Muscle layer of duodenum (tissue), 2 donors: ENCODE results near the gene TMEM254.
A peak's percentile ranks its signal among the peaks of the same experiment; 100 is the strongest.
"Not testable (repeated sequence)": the region's sequence is repeated elsewhere in the genome, so short reads cannot be mapped to it uniquely, and the experiment has no call there.

Experiments used
- H3K27ac ChIP-seq: one replicate; pipeline ENCODE4 v1.7.0; 2013; ENCODE audit warnings: mild to moderate bottlenecking, low read length
- H3K27me3 ChIP-seq: one replicate; pipeline ENCODE4 v1.7.0; 2013; ENCODE audit warnings: low read depth, mild to moderate bottlenecking, control low read depth, low read length
- H3K36me3 ChIP-seq, 2 donors: one replicate each; pipeline ENCODE4 v1.7.0; 2013; ENCODE audit warnings: low read length in 2 of 2, control low read depth in 1 of 2, mild to moderate bottlenecking in 1 of 2; ENCODE audit not compliant: insufficient read depth in 2 of 2, control insufficient read depth in 1 of 2
- H3K4me1 ChIP-seq, 2 donors: one replicate each; pipeline ENCODE4 v1.7.0; 2013; ENCODE audit warnings: low read length in 2 of 2, mild to moderate bottlenecking in 2 of 2, control low read depth in 1 of 2, moderate library complexity in 1 of 2; ENCODE audit not compliant: insufficient read depth in 2 of 2, control insufficient read depth in 1 of 2
- H3K4me3 ChIP-seq, 2 donors: one replicate each; pipeline ENCODE4 v1.7.0; 2013; ENCODE audit warnings: low read length in 2 of 2, low read depth in 1 of 2, mild to moderate bottlenecking in 1 of 2
- H3K9me3 ChIP-seq, 2 donors: one replicate each; pipeline ENCODE4 v1.7.0; 2013; ENCODE audit warnings: low read length in 2 of 2, control low read depth in 1 of 2, mild to moderate bottlenecking in 1 of 2; ENCODE audit not compliant: control insufficient read depth in 1 of 2
- donor health status: healthy.

Gene TMEM254

GRCh38 chr10:80079312-80079719 lies 851 bp downstream of the TMEM254 start:
- H3K9me3 ChIP-seq, result no peaks in the 10 kb centered on the region
- H3K4me3 ChIP-seq, result peak overlapping the region; percentile 80 to 96
- H3K36me3 ChIP-seq, result peaks cover 0 to 15% of the 10 kb centered on the region in 2 donors
- H3K4me1 ChIP-seq, result peaks cover 9 to 17% of the 10 kb centered on the region in 2 donors
- no peaks in the 10 kb centered on the region for H3K27me3 ChIP-seq
- H3K27ac ChIP-seq, result peak overlapping the region; percentile 88

GRCh38 chr10:80081026-80081425 lies 2.6 kb downstream of the TMEM254 start:
- H3K4me1 ChIP-seq, result peaks cover 9 to 17% of the 10 kb centered on the region in 2 donors
- peaks cover 0 to 22% of the 10 kb centered on the region in 2 donors for H3K36me3 ChIP-seq
- no peaks in the 10 kb centered on the region for H3K27me3 ChIP-seq
- H3K4me3 ChIP-seq, result no peak overlapping the region
- no peaks in the 10 kb centered on the region for H3K9me3 ChIP-seq
- H3K27ac ChIP-seq, result no peak overlapping the region

GRCh38 chr10:80081801-80082750 lies 3.6 kb downstream of the TMEM254 start:
- Histone ChIP-seq H3K4me3 (no peak overlapping the region), H3K4me1 (peaks cover 9 to 17% of the 10 kb centered on the region in 2 donors), H3K9me3 (no peaks in the 10 kb centered on the region), H3K36me3 (peaks cover 0 to 22% of the 10 kb centered on the region in 2 donors), H3K27ac (no peak overlapping the region), H3K27me3 (no peaks in the 10 kb centered on the region)

GRCh38 chr10:80090121-80090520 lies 11.7 kb downstream of the TMEM254 start:
- Histone ChIP-seq H3K4me1 (no peaks in the 10 kb centered on the region), H3K27ac (no peak overlapping the region), H3K27me3 (no peaks in the 10 kb centered on the region), H3K9me3 (no peaks in the 10 kb centered on the region), H3K4me3 (no peak overlapping the region), H3K36me3 (peaks cover 4 to 15% of the 10 kb centered on the region in 2 donors)

GRCh38 chr10:80094231-80094630 lies 15.8 kb downstream of the TMEM254 start:
- Histone ChIP-seq H3K36me3 (peaks cover 4 to 10% of the 10 kb centered on the region in 2 donors), H3K27ac (no peak overlapping the region), H3K4me1 (no peaks in the 10 kb centered on the region), H3K4me3 (no peak overlapping the region), H3K27me3 (no peaks in the 10 kb centered on the region), H3K9me3 (no peaks in the 10 kb centered on the region)

GRCh38 chr10:80098272-80098671 lies 19.8 kb downstream of the TMEM254 start:
- not testable (repeated sequence) for H3K27ac ChIP-seq, H3K4me1 ChIP-seq, H3K4me3 ChIP-seq, H3K27me3 ChIP-seq, H3K36me3 ChIP-seq, H3K9me3 ChIP-seq

- H3K4me1 ChIP-seq, H3K9me3 ChIP-seq, H3K27me3 ChIP-seq, H3K27ac ChIP-seq, H3K4me3 ChIP-seq, H3K36me3 ChIP-seq: not testable (repeated sequence)
These were observed 20.8 kb downstream of the TMEM254 start for GRCh38 chr10:80099295-80099694.

GRCh38 chr10:80100116-80100515 lies 21.7 kb downstream of the TMEM254 start:
- peaks cover 0 to 8% of the 10 kb centered on the region in 2 donors for H3K4me1 ChIP-seq
- no peaks in the 10 kb centered on the region for H3K9me3 ChIP-seq
- H3K4me3 ChIP-seq, result no peak overlapping the region
- no peaks in the 10 kb centered on the region for H3K36me3 ChIP-seq
- no peak overlapping the region for H3K27ac ChIP-seq
- H3K27me3 ChIP-seq, result no peaks in the 10 kb centered on the region

GRCh38 chr10:80100861-80101695 lies 22.6 kb downstream of the TMEM254 start:
- H3K4me3 ChIP-seq, result no peak overlapping the region
- no peaks in the 10 kb centered on the region for H3K9me3 ChIP-seq
- no peaks in the 10 kb centered on the region for H3K27me3 ChIP-seq
- peaks cover 0 to 9% of the 10 kb centered on the region in 2 donors for H3K4me1 ChIP-seq
- no peak overlapping the region for H3K27ac ChIP-seq
- no peaks in the 10 kb centered on the region for H3K36me3 ChIP-seq

- Histone ChIP-seq H3K4me1 (peaks cover 0 to 9% of the 10 kb centered on the region in 2 donors), H3K4me3 (no peak overlapping the region), H3K9me3 (peaks cover 1 to 16% of the 10 kb centered on the region in 2 donors), H3K36me3 (no peaks in the 10 kb centered on the region), H3K27ac (no peak overlapping the region), H3K27me3 (no peaks in the 10 kb centered on the region)
These were observed 25.8 kb downstream of the TMEM254 start for GRCh38 chr10:80104066-80104926.
